Transverse colon (tissue), 4 donors: Measurements from ENCODE around the gene GOLGA5.

Source experiments
- POLR2AphosphoS5 ChIP-seq, 3 donors: sonication (generic); formaldehyde crosslinking; IDR thresholded peaks; one replicate each; pipeline ENCODE4 v1.6.1; 2016; ENCODE audit warnings: antibody characterized with exemption in 3 of 3
- TF ChIP-seq, protein P1 (sequence below), 5 experiments: fragments of 200-600 bp in 3 of 5; fragments of 450-650 bp in 2 of 5; sonication (generic) in 3 of 5; IDR thresholded peaks; 1 replicate in 2 of 5; 2 replicates in 3 of 5; pipeline ENCODE4 v1.5.1; 2016 to 2017; ENCODE audit warnings: antibody characterized with exemption in 5 of 5, inconsistent platforms in 3 of 5, mild to moderate bottlenecking in 2 of 5, moderate library complexity in 1 of 5

DNA sequence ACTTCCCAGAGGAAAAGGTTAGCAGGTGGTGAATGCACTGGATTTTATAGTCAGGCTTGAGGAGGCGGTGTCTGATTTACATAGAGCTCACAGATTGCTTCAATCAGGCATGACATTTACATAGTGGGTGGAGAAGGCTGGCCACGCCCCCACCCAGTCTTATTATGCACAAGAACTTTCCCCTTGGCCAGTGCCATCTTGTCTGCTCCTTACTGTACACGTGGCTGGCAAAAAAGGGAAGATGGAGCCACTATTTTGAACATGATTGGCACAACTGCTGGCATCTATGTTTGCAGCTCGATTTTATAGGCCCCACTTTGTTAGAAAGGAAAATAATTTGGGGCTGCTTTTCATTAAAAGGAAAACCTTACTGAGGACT lies 34.8 kb upstream of the GOLGA5 start:
- TF ChIP-seq, protein P1, sequence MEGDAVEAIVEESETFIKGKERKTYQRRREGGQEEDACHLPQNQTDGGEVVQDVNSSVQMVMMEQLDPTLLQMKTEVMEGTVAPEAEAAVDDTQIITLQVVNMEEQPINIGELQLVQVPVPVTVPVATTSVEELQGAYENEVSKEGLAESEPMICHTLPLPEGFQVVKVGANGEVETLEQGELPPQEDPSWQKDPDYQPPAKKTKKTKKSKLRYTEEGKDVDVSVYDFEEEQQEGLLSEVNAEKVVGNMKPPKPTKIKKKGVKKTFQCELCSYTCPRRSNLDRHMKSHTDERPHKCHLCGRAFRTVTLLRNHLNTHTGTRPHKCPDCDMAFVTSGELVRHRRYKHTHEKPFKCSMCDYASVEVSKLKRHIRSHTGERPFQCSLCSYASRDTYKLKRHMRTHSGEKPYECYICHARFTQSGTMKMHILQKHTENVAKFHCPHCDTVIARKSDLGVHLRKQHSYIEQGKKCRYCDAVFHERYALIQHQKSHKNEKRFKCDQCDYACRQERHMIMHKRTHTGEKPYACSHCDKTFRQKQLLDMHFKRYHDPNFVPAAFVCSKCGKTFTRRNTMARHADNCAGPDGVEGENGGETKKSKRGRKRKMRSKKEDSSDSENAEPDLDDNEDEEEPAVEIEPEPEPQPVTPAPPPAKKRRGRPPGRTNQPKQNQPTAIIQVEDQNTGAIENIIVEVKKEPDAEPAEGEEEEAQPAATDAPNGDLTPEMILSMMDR (IDR thresholded peaks at IDR 0.05) = no peak
- no peak for TF ChIP-seq POLR2AphosphoS5 (IDR thresholded peaks at IDR 0.05)
